HepG2 (cell line): ENCODE measurements around the gene SLC25A45. TPM values are rescaled to one million over a fixed set of nuclear protein-coding genes. Genes with fewer than 3 reads are reported as not detected.
A peak's percentile ranks its signal among the peaks of the same experiment; 100 is the strongest.

ENCODE experiments used
- DMTF1 ChIP-seq: sonication (generic); formaldehyde crosslinking; IDR thresholded peaks from 2 replicates; pipeline ENCODE4 v1.4.0; 2020; ENCODE audit warnings: mild to moderate bottlenecking, missing genetic modification reagents
- JUND ChIP-seq: sonication (generic); formaldehyde crosslinking; IDR thresholded peaks from 2 replicates; pipeline ENCODE4 v1.8.0; 2022; ENCODE audit warnings: mild to moderate bottlenecking, missing genetic modification reagents
- NCOA1 ChIP-seq: sonication (generic); formaldehyde crosslinking; IDR thresholded peaks from 2 replicates; pipeline ENCODE4 v1.9.0; 2021; ENCODE audit warnings: missing genetic modification reagents
- NR1H2 ChIP-seq: sonication (generic); formaldehyde crosslinking; IDR thresholded peaks from 2 replicates; pipeline ENCODE4 v1.8.1; 2022; ENCODE audit warnings: low read depth, missing genetic modification reagents, borderline replicate concordance
- RBAK ChIP-seq: sonication (generic); formaldehyde crosslinking; IDR thresholded peaks from 2 replicates; pipeline ENCODE4 v1.5.1; 2020; ENCODE audit warnings: mild to moderate bottlenecking, missing genetic modification reagents
- SIX1 ChIP-seq: sonication (generic); formaldehyde crosslinking; IDR thresholded peaks from 2 replicates; pipeline ENCODE4 v1.4.0; 2020; ENCODE audit warnings: missing genetic modification reagents, borderline replicate concordance
- TFDP1 ChIP-seq: IDR thresholded peaks from 2 replicates; pipeline ENCODE4 v1.6.1; 2016; ENCODE audit warnings: missing compliant biosample characterization, missing genetic modification reagents, borderline replicate concordance
- ZBTB8A ChIP-seq: sonication (generic); formaldehyde crosslinking; IDR thresholded peaks from 2 replicates; pipeline ENCODE4 v1.4.0; 2020; ENCODE audit warnings: mild to moderate bottlenecking, low read depth, missing genetic modification reagents, borderline replicate concordance
- ZFAT ChIP-seq: sonication (generic); formaldehyde crosslinking; conservative IDR thresholded peaks from 2 replicates; pipeline ENCODE4 v1.8.1; 2023; ENCODE audit warnings: missing genetic modification reagents, inconsistent platforms
- ZFP41 ChIP-seq: sonication (generic); formaldehyde crosslinking; IDR thresholded peaks from 2 replicates; pipeline ENCODE4 v1.4.0; 2020; ENCODE audit warnings: mild to moderate bottlenecking, missing genetic modification reagents, borderline replicate concordance
- ZFY ChIP-seq: sonication (generic); formaldehyde crosslinking; IDR thresholded peaks from 2 replicates; pipeline ENCODE4 v1.4.0; 2020; ENCODE audit warnings: missing genetic modification reagents
- ZNF224 ChIP-seq: sonication (generic); formaldehyde crosslinking; IDR thresholded peaks from 2 replicates; pipeline ENCODE4 v1.5.0; 2020; ENCODE audit warnings: mild to moderate bottlenecking, missing genetic modification reagents
- ZNF468 ChIP-seq: sonication (generic); formaldehyde crosslinking; IDR thresholded peaks from 2 replicates; pipeline ENCODE4 v1.8.0; 2022; ENCODE audit warnings: mild to moderate bottlenecking, moderate library complexity, missing genetic modification reagents
- polyA plus RNA-seq, 8 experiments: library from polyadenylated mRNA; depleted of rRNA in 3 of 8; stranded (reverse) in 7 of 8; unstranded in 1 of 8; fragments of >200 nt; fragmentation: Illumina TruSeq in 4 of 8; extraction: Trizol in 4 of 8; gene quantifications; 2 replicates each; pipeline versions ENCODE4 v1.2.1 to v1.2.3, GENCODE V29; 2011 to 2016; ENCODE audit warnings: low read depth in 4 of 8, missing spikeins in 1 of 8, mixed read lengths in 1 of 8; ENCODE audit not compliant: insufficient read depth in 1 of 8
- total RNA-seq, 5 experiments: library from RNA; depleted of rRNA; stranded (reverse); fragments of >200 nt; fragmentation: Illumina TruSeq; extraction: Trizol; gene quantifications; 2 replicates each; pipeline ENCODE4 v1.2.3, GENCODE V29; 2016; ENCODE audit warnings: low read depth in 1 of 5
- TF ChIP-seq, protein P1 (sequence below): sonication (generic); formaldehyde crosslinking; IDR thresholded peaks from 2 replicates; pipeline ENCODE4 v1.4.0; 2020; ENCODE audit warnings: missing genetic modification reagents, borderline replicate concordance
- TF ChIP-seq, protein P2 (sequence below), 2 experiments: sonication (generic) in 1 of 2; formaldehyde crosslinking in 1 of 2; IDR thresholded peaks; 2 replicates each; pipeline versions ENCODE4 v1.4.0 to v1.6.1; 2016 to 2020; ENCODE audit warnings: borderline replicate concordance in 1 of 2, low read depth in 1 of 2, mild to moderate bottlenecking in 1 of 2, missing genetic modification reagents in 1 of 2
- TF ChIP-seq, protein P3 (sequence below): fragments of 450-650 bp; IDR thresholded peaks from 2 replicates; pipeline ENCODE4 v1.6.1; 2017; ENCODE audit warnings: mild to moderate bottlenecking

The SLC25A45 gene
- total and polyA plus RNA-seq, 2 of the 13 experiments (the other 11 are each of a cell fraction or from before 2014, with no cell fraction given), result 1.2 to 3.4 TPM

DNA sequence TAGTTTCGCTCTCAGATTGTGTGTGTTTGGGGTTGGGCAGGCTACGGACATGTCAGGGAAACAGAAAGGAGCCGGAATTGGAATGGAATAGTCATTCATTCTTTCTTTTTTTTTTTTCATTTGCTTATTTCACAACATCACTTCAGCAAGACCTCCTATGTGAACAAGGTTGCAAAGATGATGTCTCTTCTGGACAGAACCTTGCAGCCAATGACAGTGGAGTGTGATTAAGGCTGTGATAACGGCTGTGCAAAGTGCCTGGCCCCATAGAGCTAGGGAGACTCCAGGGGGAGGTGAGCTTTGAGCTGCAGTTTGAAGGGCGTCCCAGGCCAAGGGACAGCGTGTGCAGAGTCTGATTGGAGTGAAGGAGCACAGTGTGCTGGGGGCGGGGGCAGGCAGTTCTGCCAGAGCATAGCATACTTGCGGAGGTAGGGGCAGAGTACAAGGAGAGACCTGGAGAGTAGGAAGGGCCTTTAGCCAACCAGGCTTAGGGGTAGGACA lies 24.5 kb downstream of the SLC25A45 start (continued):
- TF ChIP-seq RBAK (CRISPR knock-in tag) (no peak), ZFP41 (CRISPR knock-in tag) (no peak), ZBTB8A (no peak), NCOA1 (no peak), ZFY (CRISPR knock-in tag) (no peak), DMTF1 (CRISPR knock-in tag) (no peak), ZNF224 (CRISPR knock-in tag) (no peak), SIX1 (CRISPR knock-in tag) (no peak), ZNF468 (CRISPR knock-in tag) (no peak), NR1H2 (CRISPR knock-in tag) (no peak), ZFAT (no peak), TFDP1 (CRISPR knock-in tag) (peak; percentile 15; the same call in 1 of the 2 replicates), JUND (CRISPR knock-in tag) (no peak)
- TF ChIP-seq, protein P1, sequence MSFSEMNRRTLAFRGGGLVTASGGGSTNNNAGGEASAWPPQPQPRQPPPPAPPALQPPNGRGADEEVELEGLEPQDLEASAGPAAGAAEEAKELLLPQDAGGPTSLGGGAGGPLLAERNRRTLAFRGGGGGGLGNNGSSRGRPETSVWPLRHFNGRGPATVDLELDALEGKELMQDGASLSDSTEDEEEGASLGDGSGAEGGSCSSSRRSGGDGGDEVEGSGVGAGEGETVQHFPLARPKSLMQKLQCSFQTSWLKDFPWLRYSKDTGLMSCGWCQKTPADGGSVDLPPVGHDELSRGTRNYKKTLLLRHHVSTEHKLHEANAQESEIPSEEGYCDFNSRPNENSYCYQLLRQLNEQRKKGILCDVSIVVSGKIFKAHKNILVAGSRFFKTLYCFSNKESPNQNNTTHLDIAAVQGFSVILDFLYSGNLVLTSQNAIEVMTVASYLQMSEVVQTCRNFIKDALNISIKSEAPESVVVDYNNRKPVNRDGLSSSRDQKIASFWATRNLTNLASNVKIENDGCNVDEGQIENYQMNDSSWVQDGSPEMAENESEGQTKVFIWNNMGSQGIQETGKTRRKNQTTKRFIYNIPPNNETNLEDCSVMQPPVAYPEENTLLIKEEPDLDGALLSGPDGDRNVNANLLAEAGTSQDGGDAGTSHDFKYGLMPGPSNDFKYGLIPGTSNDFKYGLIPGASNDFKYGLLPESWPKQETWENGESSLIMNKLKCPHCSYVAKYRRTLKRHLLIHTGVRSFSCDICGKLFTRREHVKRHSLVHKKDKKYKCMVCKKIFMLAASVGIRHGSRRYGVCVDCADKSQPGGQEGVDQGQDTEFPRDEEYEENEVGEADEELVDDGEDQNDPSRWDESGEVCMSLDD, result no peak
- TF ChIP-seq, protein P2, sequence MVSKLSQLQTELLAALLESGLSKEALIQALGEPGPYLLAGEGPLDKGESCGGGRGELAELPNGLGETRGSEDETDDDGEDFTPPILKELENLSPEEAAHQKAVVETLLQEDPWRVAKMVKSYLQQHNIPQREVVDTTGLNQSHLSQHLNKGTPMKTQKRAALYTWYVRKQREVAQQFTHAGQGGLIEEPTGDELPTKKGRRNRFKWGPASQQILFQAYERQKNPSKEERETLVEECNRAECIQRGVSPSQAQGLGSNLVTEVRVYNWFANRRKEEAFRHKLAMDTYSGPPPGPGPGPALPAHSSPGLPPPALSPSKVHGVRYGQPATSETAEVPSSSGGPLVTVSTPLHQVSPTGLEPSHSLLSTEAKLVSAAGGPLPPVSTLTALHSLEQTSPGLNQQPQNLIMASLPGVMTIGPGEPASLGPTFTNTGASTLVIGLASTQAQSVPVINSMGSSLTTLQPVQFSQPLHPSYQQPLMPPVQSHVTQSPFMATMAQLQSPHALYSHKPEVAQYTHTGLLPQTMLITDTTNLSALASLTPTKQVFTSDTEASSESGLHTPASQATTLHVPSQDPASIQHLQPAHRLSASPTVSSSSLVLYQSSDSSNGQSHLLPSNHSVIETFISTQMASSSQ (IDR thresholded peaks at IDR 0.05; ENCODE audit: low read depth), result no peak
- TF ChIP-seq, protein P2 (CRISPR knock-in tag; IDR thresholded peaks at IDR 0.05; ENCODE audit: borderline replicate concordance), result peak; percentile 55; the same call in 1 of the 2 replicates
- TF ChIP-seq, protein P3, sequence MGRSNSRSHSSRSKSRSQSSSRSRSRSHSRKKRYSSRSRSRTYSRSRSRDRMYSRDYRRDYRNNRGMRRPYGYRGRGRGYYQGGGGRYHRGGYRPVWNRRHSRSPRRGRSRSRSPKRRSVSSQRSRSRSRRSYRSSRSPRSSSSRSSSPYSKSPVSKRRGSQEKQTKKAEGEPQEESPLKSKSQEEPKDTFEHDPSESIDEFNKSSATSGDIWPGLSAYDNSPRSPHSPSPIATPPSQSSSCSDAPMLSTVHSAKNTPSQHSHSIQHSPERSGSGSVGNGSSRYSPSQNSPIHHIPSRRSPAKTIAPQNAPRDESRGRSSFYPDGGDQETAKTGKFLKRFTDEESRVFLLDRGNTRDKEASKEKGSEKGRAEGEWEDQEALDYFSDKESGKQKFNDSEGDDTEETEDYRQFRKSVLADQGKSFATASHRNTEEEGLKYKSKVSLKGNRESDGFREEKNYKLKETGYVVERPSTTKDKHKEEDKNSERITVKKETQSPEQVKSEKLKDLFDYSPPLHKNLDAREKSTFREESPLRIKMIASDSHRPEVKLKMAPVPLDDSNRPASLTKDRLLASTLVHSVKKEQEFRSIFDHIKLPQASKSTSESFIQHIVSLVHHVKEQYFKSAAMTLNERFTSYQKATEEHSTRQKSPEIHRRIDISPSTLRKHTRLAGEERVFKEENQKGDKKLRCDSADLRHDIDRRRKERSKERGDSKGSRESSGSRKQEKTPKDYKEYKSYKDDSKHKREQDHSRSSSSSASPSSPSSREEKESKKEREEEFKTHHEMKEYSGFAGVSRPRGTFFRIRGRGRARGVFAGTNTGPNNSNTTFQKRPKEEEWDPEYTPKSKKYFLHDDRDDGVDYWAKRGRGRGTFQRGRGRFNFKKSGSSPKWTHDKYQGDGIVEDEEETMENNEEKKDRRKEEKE, result no peak
